Skeletal muscle satellite cell (primary cell): ENCODE results near the gene STK32C.

Experiments
- H3K27me3 ChIP-seq: 2 replicates; pipeline ENCODE4 v1.7.0; 2013; ENCODE audit warnings: low read length; ENCODE audit not compliant: control insufficient read depth, insufficient read depth
- H3K36me3 ChIP-seq: 2 replicates; pipeline ENCODE4 v1.7.0; 2013; ENCODE audit warnings: mild to moderate bottlenecking, control low read depth, low read length; ENCODE audit not compliant: insufficient read depth
- H3K4me1 ChIP-seq: 2 replicates; pipeline ENCODE4 v1.7.0; 2013; ENCODE audit warnings: low read length; ENCODE audit not compliant: control insufficient read depth, insufficient read depth
- H3K4me2 ChIP-seq: 2 replicates; pipeline ENCODE4 v1.7.0; 2013; ENCODE audit warnings: mild to moderate bottlenecking, low read length
- H3K4me3 ChIP-seq: 2 replicates; pipeline ENCODE4 v1.7.0; 2013; ENCODE audit warnings: low read length
- H3K9ac ChIP-seq: 2 replicates; pipeline ENCODE4 v1.7.0; 2013; ENCODE audit warnings: mild to moderate bottlenecking, low read depth, low read length, moderate library complexity
- H3K9me3 ChIP-seq: replicated peaks from 2 replicates; pipeline ENCODE4 v1.7.0; 2013; ENCODE audit warnings: mild to moderate bottlenecking, control low read depth, low read length

The STK32C gene

DNA sequence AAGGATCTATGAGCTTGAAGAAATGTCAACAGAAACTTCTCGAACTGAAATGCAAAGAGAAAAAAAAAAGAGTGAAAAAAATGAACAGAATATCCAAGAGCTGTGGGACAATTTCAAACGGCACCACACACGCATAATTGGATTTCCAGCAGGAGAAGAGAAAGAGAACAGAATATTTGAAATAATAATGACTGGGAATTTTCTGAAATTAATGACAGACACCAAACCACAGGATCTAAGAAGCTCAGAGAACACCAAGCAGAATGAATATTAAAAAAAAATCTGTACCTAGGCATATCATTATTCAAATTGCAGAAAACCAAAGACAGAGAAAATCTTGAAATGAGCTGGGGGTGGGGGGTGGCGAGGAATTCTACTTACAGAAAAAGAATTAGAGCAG, 93.8 kb downstream of the STK32C start:
- Histone ChIP-seq H3K9ac (no peak overlapping the region), H3K36me3 (no peaks in the 10 kb centered on the region), H3K27me3 (no peaks in the 10 kb centered on the region), H3K9me3 (no peaks in the 10 kb centered on the region), H3K4me2 (no peak overlapping the region), H3K4me3 (no peak overlapping the region), H3K4me1 (no peaks in the 10 kb centered on the region)

DNA sequence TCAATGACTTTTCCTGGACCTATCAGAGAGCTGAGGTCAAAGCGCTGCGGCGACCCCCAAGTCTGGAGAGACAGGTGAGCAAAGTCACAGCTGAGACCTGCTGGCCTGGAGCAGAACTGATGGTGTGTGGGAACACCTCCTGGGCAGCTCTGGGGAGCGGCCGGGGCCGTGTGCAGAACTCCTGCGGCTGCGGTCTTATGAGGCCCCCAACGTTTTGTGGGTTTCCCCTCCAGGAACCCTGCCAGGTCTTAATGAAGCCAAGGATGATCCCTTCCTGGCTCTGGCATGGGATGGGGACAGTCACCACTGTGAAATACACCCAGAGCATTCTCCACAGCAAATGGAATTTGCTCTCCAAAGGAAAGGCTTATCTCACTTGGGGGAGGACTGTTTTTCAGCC, 94.9 kb downstream of the STK32C start:
- Histone ChIP-seq H3K9ac (no peak overlapping the region), H3K4me1 (no peaks in the 10 kb centered on the region), H3K27me3 (no peaks in the 10 kb centered on the region), H3K9me3 (no peaks in the 10 kb centered on the region), H3K4me3 (no peak overlapping the region), H3K36me3 (no peaks in the 10 kb centered on the region), H3K4me2 (no peak overlapping the region)

DNA sequence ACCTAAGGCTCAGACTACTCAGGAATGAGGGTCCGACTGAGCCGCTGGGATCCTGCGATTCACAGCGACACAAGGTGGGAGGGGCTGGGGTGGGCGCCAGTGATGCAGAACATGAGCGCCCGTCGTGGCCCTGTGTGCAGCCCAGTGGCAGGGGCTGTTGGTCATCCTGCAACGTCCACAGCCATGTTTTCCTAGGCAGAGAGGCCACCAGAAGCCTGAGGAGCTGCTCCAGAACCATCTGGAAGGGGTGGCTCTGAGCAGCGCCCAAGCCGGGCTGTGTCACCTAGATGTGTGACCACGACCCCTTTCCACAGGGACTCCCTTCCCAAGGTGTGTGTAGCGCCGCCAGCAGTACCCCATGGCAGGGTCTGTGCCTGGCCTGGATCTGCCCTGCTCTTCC, 96.5 kb downstream of the STK32C start:
- no peaks in the 10 kb centered on the region for H3K4me1 ChIP-seq
- H3K4me3 ChIP-seq, result no peak overlapping the region
- H3K27me3 ChIP-seq, result no peaks in the 10 kb centered on the region
- H3K9ac ChIP-seq, result no peak overlapping the region
- no peak overlapping the region for H3K4me2 ChIP-seq
- H3K9me3 ChIP-seq, result no peaks in the 10 kb centered on the region
- H3K36me3 ChIP-seq, result no peaks in the 10 kb centered on the region

DNA sequence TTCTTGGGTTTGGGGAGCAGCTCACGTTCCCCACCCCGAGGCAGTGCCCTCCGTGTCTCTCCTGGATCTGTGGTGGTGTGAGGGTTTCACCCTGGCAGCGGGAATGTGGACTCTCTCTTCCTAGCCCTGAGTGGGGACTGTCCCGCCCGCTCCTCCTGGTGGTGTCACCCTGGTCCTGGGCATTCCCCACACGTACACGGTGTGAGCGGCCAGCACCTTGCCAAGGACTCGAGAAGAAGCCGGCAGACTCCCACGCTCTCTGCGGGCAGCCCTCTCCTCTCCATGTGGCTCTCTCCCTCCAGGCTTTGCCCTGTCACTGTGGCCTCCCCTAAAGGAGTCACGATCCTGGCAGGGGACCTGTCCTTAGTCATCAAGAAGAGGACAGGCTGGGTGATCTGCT, 97.0 kb downstream of the STK32C start:
- Histone ChIP-seq H3K9me3 (no peaks in the 10 kb centered on the region), H3K4me1 (no peaks in the 10 kb centered on the region), H3K4me3 (no peak overlapping the region), H3K4me2 (no peak overlapping the region), H3K27me3 (no peaks in the 10 kb centered on the region), H3K9ac (no peak overlapping the region), H3K36me3 (no peaks in the 10 kb centered on the region)

- Histone ChIP-seq H3K27me3 (no peaks in the 10 kb centered on the region), H3K4me1 (no peaks in the 10 kb centered on the region), H3K9ac (no peak overlapping the region), H3K36me3 (no peaks in the 10 kb centered on the region), H3K9me3 (no peaks in the 10 kb centered on the region), H3K4me2 (no peak overlapping the region), H3K4me3 (no peak overlapping the region)
Measured at GRCh38 chr10:132209978-132210530, 97.7 kb downstream of the STK32C start.

DNA sequence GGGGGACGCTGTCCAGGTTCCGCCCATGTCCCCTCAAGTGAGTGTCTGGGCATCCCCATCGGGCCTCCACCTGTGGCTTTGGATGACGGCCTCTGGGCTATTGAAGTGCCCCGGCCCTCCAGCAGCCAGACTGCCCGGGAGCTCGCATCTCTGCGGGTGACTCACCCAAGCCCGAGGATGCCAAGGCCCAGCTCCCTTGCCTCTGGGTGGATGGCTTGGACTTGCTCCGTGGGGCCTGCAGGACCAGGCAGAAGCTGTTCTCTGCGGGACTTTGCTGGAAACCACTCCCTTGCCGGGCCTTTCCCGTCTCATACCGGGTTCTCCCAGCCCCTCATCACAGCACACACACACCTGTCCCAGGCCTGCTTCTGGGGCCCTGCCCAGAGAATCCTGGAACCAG, 98.6 kb downstream of the STK32C start:
- H3K4me1 ChIP-seq, result no peaks in the 10 kb centered on the region
- no peaks in the 10 kb centered on the region for H3K36me3 ChIP-seq
- no peaks in the 10 kb centered on the region for H3K9me3 ChIP-seq
- H3K4me2 ChIP-seq, result no peak overlapping the region
- no peak overlapping the region for H3K4me3 ChIP-seq
- H3K27me3 ChIP-seq, result no peaks in the 10 kb centered on the region
- no peak overlapping the region for H3K9ac ChIP-seq

DNA sequence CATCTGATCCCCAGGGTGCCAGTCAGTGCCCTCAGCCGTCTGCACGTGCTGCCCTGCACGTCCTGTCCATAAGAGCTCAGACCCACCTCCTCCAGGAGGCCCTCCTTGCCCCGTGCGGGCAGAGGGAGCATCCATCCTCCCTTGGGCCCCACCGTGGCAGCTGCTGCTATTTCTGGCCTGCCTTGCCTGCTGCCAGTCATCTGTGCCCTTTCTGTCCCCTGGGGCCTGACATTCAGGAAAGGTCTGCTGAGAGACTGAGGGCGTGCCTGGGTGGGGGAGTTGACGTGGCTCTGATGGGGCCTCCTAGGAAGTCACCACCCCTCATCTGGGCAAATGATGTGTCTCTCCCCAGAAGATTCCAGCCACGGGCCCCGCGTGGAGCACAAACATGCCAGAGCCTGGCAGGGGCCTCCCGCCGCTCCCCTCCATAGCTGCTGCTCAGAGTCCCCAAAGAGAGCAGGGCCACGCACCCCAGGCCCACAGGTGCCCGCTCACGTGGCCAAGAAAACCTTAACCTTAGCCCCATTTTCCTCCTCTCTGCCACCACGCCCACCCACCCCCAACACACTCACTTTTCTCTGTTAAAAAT, 99.2 kb downstream of the STK32C start:
- no peaks in the 10 kb centered on the region for H3K9me3 ChIP-seq
- no peaks in the 10 kb centered on the region for H3K4me1 ChIP-seq
- H3K4me2 ChIP-seq, result no peak overlapping the region
- no peak overlapping the region for H3K9ac ChIP-seq
- H3K4me3 ChIP-seq, result no peak overlapping the region
- H3K36me3 ChIP-seq, result no peaks in the 10 kb centered on the region
- H3K27me3 ChIP-seq, result no peaks in the 10 kb centered on the region

DNA sequence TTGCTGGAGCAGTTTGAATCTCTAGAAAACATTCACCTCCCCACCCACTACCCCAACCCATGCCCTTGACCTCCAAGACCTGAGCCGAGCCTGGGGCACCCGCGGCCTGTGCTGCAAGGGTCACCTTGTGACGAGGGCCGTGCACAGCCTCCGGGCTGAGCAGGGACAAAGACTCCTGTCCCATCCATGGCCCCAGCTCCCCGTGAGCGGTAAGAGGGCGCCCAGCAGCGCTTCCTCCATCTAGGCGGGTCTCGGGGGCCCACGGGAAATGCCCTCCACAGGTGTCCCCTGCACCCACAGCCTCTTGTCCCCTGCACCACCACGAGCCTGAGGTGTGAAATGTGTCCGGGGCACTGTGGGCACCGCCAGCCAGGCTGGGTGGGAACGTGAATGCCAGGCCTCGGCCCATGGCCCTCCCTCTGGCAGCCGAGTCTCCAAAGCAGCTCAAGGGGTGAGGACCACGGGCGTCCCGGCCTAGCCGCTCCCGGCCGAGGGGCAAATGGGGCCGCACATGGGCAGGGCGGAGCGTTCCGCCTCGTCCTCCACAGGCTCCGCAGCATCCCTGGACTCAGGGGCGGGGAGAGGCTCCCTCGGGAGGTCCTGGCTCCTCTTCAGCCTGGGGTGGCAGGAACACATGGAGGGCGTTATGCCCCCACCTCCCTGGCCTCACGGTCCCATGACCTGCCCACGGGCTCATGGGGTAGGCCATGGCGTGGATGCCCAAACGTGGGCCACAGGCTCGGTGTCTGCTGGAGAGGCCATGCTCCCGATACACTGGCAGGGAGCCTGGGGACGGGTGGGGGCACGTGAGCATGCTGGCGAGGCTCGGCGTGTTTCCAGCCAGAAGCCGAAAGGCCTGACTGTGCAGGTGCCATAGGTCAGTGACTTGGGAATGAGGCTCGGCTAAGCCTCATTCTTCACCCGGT, 100.0 kb downstream of the STK32C start:
- Histone ChIP-seq H3K4me3 (no peak overlapping the region), H3K4me2 (no peak overlapping the region), H3K9ac (no peak overlapping the region), H3K36me3 (no peaks in the 10 kb centered on the region), H3K4me1 (no peaks in the 10 kb centered on the region), H3K27me3 (no peaks in the 10 kb centered on the region), H3K9me3 (no peaks in the 10 kb centered on the region)

- Histone ChIP-seq H3K27me3 (no peaks in the 10 kb centered on the region), H3K9me3 (no peaks in the 10 kb centered on the region), H3K4me3 (no peak overlapping the region), H3K36me3 (no peaks in the 10 kb centered on the region), H3K4me1 (no peaks in the 10 kb centered on the region), H3K4me2 (no peak overlapping the region), H3K9ac (no peak overlapping the region)
Measured at GRCh38 chr10:132206806-132207535, 100.8 kb downstream of the STK32C start.

DNA sequence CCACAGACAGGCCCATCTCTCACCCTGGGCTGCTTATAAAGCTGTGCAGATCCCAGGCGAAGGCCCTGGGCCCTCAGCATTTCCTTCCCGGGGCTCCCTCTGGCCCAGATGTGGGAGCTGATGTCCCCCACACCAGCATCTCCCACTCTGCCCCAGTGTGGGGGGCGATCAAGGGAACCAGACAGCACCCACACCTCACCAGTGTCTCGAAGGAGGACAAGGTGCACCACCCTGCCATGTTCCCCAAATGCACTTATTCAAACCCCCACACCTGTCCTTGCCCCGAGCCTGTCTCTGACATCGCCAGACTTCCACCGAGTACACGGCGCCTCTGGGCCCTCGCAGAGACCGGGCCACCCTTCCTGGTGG, 101.4 kb downstream of the STK32C start:
- Histone ChIP-seq H3K36me3 (no peaks in the 10 kb centered on the region), H3K9ac (no peak overlapping the region)

GRCh38 chr10:132205650-132206376, 101.9 kb downstream of the STK32C start:
- no peak overlapping the region for H3K9ac ChIP-seq
- H3K36me3 ChIP-seq, result no peaks in the 10 kb centered on the region
- H3K4me2 ChIP-seq, result no peak overlapping the region
- H3K9me3 ChIP-seq, result no peaks in the 10 kb centered on the region
- no peak overlapping the region for H3K4me3 ChIP-seq
- H3K4me1 ChIP-seq, result no peaks in the 10 kb centered on the region
- H3K27me3 ChIP-seq, result no peaks in the 10 kb centered on the region

More for the DNA sequence above, 101.4 kb downstream of the STK32C start:
- no peak overlapping the region for H3K4me3 ChIP-seq
- H3K4me1 ChIP-seq, result no peaks in the 10 kb centered on the region
- H3K27me3 ChIP-seq, result no peaks in the 10 kb centered on the region
- H3K4me2 ChIP-seq, result no peak overlapping the region
- H3K9me3 ChIP-seq, result no peaks in the 10 kb centered on the region
